HUDEP-2 (cell line): Measurements from ENCODE around the gene NPHS2.
"Not testable (repeated sequence)": the region's sequence is repeated elsewhere in the genome, so short reads cannot be mapped to it uniquely, and the experiment has no call there.

Experiments
- DNase-seq, 76 experiments: peaks; one replicate each; lab custom pipeline; 2025; ENCODE audit not compliant: unreplicated experiment in 76 of 76; lab: John Stamatoyannopoulos, UW

The NPHS2 gene

GRCh38 chr1:179548666-179549367, 26.9 kb downstream of the NPHS2 start:
- no peak for DNase-seq

GRCh38 chr1:179547021-179547535, 28.7 kb downstream of the NPHS2 start:
- no peak for DNase-seq

GRCh38 chr1:179545321-179545720, 30.4 kb downstream of the NPHS2 start:
- DNase-seq, result no peak

- DNase-seq, result no peak
Measured at GRCh38 chr1:179541774-179542173, 34.0 kb downstream of the NPHS2 start.

- no peak for DNase-seq
Measured at GRCh38 chr1:179530352-179530751, 45.4 kb downstream of the NPHS2 start.

- DNase-seq, result no peak
Measured at GRCh38 chr1:179529482-179530195, 46.1 kb downstream of the NPHS2 start.

- DNase-seq, result not testable (repeated sequence)
Measured at GRCh38 chr1:179518544-179518943, 57.2 kb downstream of the NPHS2 start.

GRCh38 chr1:179516976-179517705, 58.6 kb downstream of the NPHS2 start:
- DNase-seq, result no peak

GRCh38 chr1:179510038-179510437, 65.7 kb downstream of the NPHS2 start:
- no peak for DNase-seq

GRCh38 chr1:179509384-179509783, 66.4 kb downstream of the NPHS2 start:
- DNase-seq, result no peak

GRCh38 chr1:179506199-179506598, 69.5 kb downstream of the NPHS2 start:
- no peak for DNase-seq
